GM11168 (cell line): ENCODE results near the gene METTL6.
"Not testable (repeated sequence)": the region's sequence is repeated elsewhere in the genome, so short reads cannot be mapped to it uniquely, and the experiment has no call there.

Experiments used
- in situ Hi-C: fragments of 300-500 bp; cut with MboI; formaldehyde crosslinking; loops from one replicate; pipeline ENCODE4 v1.12.0; 2022; ENCODE audit warnings: low sequenced_read_pairs; ENCODE audit not compliant: unreplicated experiment

Gene METTL6

GRCh38 chr3:15380980-15381890, 46.1 kb downstream of the METTL6 start:
- in situ Hi-C loops = loop anchor here (5.0 kb wide), 1 partner anchor 114 kb away; no protein-coding TSS in a partner anchor

- in situ Hi-C loops = no loop called here
Observed at GRCh38 chr3:15377961-15378791, 49.2 kb downstream of the METTL6 start.

- in situ Hi-C loops = no loop called here
Observed at GRCh38 chr3:15375461-15376000, 51.8 kb downstream of the METTL6 start.

GRCh38 chr3:15372918-15373317, 54.4 kb downstream of the METTL6 start:
- in situ Hi-C loops = no loop called here

GRCh38 chr3:15368561-15369135, 58.7 kb downstream of the METTL6 start:
- in situ Hi-C loops = no loop called here

- in situ Hi-C loops = no loop called here
Observed at GRCh38 chr3:15367059-15367458, 60.3 kb downstream of the METTL6 start.

- in situ Hi-C loops = not testable (repeated sequence)
Observed at GRCh38 chr3:15364078-15364477, 63.3 kb downstream of the METTL6 start.

- in situ Hi-C loops = no loop called here
Observed at GRCh38 chr3:15361494-15362214, 65.7 kb downstream of the METTL6 start.

GRCh38 chr3:15360788-15361493, 66.4 kb downstream of the METTL6 start:
- in situ Hi-C loops = no loop called here
